Left lobe of liver (tissue), 2 donors: ENCODE results near the gene ISCA2. TPM values are rescaled to one million over a fixed set of nuclear protein-coding genes. Genes with fewer than 3 reads are reported as not detected.
A peak's percentile ranks its signal among the peaks of the same experiment; 100 is the strongest.
"Not testable (repeated sequence)": the region's sequence is repeated elsewhere in the genome, so short reads cannot be mapped to it uniquely, and the experiment has no call there.

Experiments used
- ATAC-seq: fragments of 200-7000 bp; cut with Tn5 transposase; one replicate; pipeline ENCODE4 v1.9.1; 2020; ENCODE audit warnings: mild to moderate bottlenecking, moderate library complexity
- DNase-seq: peaks from one replicate; pipeline ENCODE4 v3.0.0-alpha.2; 2020; ENCODE audit warnings: low spot score
- total RNA-seq: library from RNA; stranded (reverse); gene quantifications from one replicate; pipeline ENCODE4 v1.2.1, GENCODE V29; 2021
- donor health status: DM: no; HTN: no; CAD: no; lungs with moderate emphysema.
- donor health status: DM: no; HTN: yes; CAD: no.

Gene ISCA2
- total RNA-seq, 1 donor from 2014 or later = 10.0 TPM

GRCh38 chr14:74526854-74527585, 33.5 kb downstream of the ISCA2 start:
- DNase-seq = no peak
- ATAC-seq = no peak

GRCh38 chr14:74527736-74528280, 34.2 kb downstream of the ISCA2 start:
- no peak for DNase-seq
- ATAC-seq = no peak

GRCh38 chr14:74528406-74528805, 34.8 kb downstream of the ISCA2 start:
- ATAC-seq = no peak
- DNase-seq = no peak

GRCh38 chr14:74528886-74529285, 35.3 kb downstream of the ISCA2 start:
- ATAC-seq (no peak), DNase-seq (no peak)

GRCh38 chr14:74531006-74531405, 37.4 kb downstream of the ISCA2 start:
- ATAC-seq = no peak
- no peak for DNase-seq

GRCh38 chr14:74531467-74531866, 37.9 kb downstream of the ISCA2 start:
- DNase-seq (no peak), ATAC-seq (peak; percentile 48)

GRCh38 chr14:74532246-74532645, 38.7 kb downstream of the ISCA2 start:
- DNase-seq (no peak), ATAC-seq (no peak)

GRCh38 chr14:74533576-74533975, 40.0 kb downstream of the ISCA2 start:
- ATAC-seq (no peak), DNase-seq (no peak)

GRCh38 chr14:74535756-74536325, 42.3 kb downstream of the ISCA2 start:
- DNase-seq = no peak
- no peak for ATAC-seq

GRCh38 chr14:74536336-74536735, 42.8 kb downstream of the ISCA2 start:
- not testable (repeated sequence) for DNase-seq, ATAC-seq

- DNase-seq = no peak
- ATAC-seq = no peak
Observed at GRCh38 chr14:74538411-74539391, 45.1 kb downstream of the ISCA2 start.

- DNase-seq = no peak
- ATAC-seq = no peak
Observed at GRCh38 chr14:74539503-74539902, 45.9 kb downstream of the ISCA2 start.

GRCh38 chr14:74541225-74541624, 47.7 kb downstream of the ISCA2 start:
- ATAC-seq = no peak
- DNase-seq = no peak

- no peak for DNase-seq
Observed at GRCh38 chr14:74542056-74542685, 48.6 kb downstream of the ISCA2 start.

GRCh38 chr14:74543771-74544438, 50.3 kb downstream of the ISCA2 start:
- DNase-seq (no peak), ATAC-seq (no peak)

More at GRCh38 chr14:74542056-74542685, 48.6 kb downstream of the ISCA2 start:
- no peak for ATAC-seq

GRCh38 chr14:74545386-74545785, 51.8 kb downstream of the ISCA2 start:
- ATAC-seq (no peak), DNase-seq (no peak)

GRCh38 chr14:74546416-74546815, 52.9 kb downstream of the ISCA2 start:
- DNase-seq (no peak), ATAC-seq (no peak)
